Measurements from ENCODE around the gene COX4I2.
A peak's percentile ranks its signal among the peaks of the same experiment; 100 is the strongest.
"Not testable (repeated sequence)": the region's sequence is repeated elsewhere in the genome, so short reads cannot be mapped to it uniquely, and the experiment has no call there.

COX4I2 gene

GRCh38 chr20:31605902-31606803, 31.6 kb upstream of the COX4I2 start:
- H3K4me1 ChIP-seq = peaks cover 24 to 89% (median 56%) of the 10 kb centered on the region in 10 experiments
- peak overlapping the region; percentile 83 to 99 (median 97) for H3K4me2 ChIP-seq
- peak overlapping the region in 5 of 11 experiments; percentile 52 to 96 (median 76); a peak in 9 of 22 replicates for H3K27ac ChIP-seq
- peaks cover 0 to 36% (median 22%) of the 10 kb centered on the region in 11 experiments; a peak in 17 of 22 replicates for H4K20me1 ChIP-seq
- peak overlapping the region; percentile 48 to 91 (median 71) for H3K9ac ChIP-seq
- H3K4me3 ChIP-seq = peak overlapping the region; percentile 61 to 88 (median 68)
- H3K27me3 ChIP-seq = peaks cover 21 to 99% (median 88%) of the 10 kb centered on the region in 11 experiments; a peak in 21 of 22 replicates
- peaks cover 0 to 12% (median 0%) of the 10 kb centered on the region in 11 experiments; a peak in 3 of 22 replicates for H3K36me3 ChIP-seq
- no peak for TF ChIP-seq Cebpa-rat (IDR thresholded peaks at IDR 0.05)
- peaks cover 0 to 6% (median 0%) of the 10 kb centered on the region in 11 experiments; a peak in 1 of 22 replicates for H3K9me3 ChIP-seq (replicated peaks in 1 of 11)

GRCh38 chr20:31606804-31607639, 30.7 kb upstream of the COX4I2 start:
- Histone ChIP-seq H3K27me3 (peaks cover 21 to 100% (median 83%) of the 10 kb centered on the region in 11 experiments; a peak in 21 of 22 replicates), H4K20me1 (peaks cover 0 to 36% (median 22%) of the 10 kb centered on the region in 11 experiments; a peak in 17 of 22 replicates), H3K9me3 (replicated peaks in 1 of 11) (peaks cover 0 to 6% (median 0%) of the 10 kb centered on the region in 11 experiments; a peak in 1 of 22 replicates), H3K27ac (peak overlapping the region in 2 of 11 experiments; percentile 82 to 96; a peak in 4 of 22 replicates), H3K4me2 (peak overlapping the region in 6 of 11 experiments; percentile 83 to 99 (median 94); a peak in 11 of 22 replicates), H3K9ac (peak overlapping the region in 4 of 11 experiments; percentile 79 to 91 (median 83); a peak in 6 of 22 replicates), H3K36me3 (peaks cover 0 to 12% (median 0%) of the 10 kb centered on the region in 11 experiments; a peak in 3 of 22 replicates), H3K4me1 (peaks cover 24 to 89% (median 63%) of the 10 kb centered on the region in 10 experiments), H3K4me3 (peak overlapping the region in 7 of 10 experiments; percentile 12 to 88 (median 70); a peak in 10 of 20 replicates)
- TF ChIP-seq Cebpa-rat (IDR thresholded peaks at IDR 0.05) = no peak

DNA sequence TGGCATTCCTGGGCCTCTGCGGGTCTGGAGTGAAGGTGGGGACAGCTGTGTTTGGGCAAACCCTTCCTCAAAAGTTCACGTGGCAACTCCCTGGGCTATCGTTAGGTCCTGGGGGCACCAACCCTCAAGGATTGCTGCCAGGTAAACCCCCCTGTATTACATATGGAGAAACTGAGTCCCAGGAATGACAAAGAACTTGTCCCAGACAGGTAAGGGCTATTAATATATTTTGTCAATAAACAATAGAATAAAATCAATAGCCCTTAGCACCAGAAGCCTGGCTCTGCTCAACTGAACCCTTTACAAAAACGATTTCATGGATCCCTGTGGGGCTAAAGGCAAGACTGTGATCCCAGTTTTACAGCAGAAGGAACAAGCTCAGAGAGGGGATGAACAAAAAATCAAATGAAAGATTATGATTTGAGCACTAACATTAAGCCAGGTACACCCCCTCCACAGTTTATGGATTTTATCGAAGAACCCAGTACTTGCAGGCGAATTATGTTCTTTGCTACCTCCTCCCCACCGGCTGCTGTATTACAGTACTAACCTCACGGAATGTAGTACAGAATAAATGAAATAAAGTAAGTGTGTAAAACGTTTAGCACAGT, 30.0 kb upstream of the COX4I2 start:
- H3K9ac ChIP-seq = peak overlapping the region in 2 of 11 experiments; percentile 79 to 91; a peak in 1 of 22 replicates
- H3K9me3 ChIP-seq (replicated peaks in 1 of 11) = peaks cover 0 to 6% (median 0%) of the 10 kb centered on the region in 11 experiments; a peak in 1 of 22 replicates
- peaks cover 21 to 95% (median 77%) of the 10 kb centered on the region in 11 experiments; a peak in 21 of 22 replicates for H3K27me3 ChIP-seq
- H3K4me3 ChIP-seq = peak overlapping the region in 3 of 10 experiments; percentile 68 to 88 (median 86); a peak in 5 of 20 replicates
- peaks cover 24 to 89% (median 65%) of the 10 kb centered on the region in 10 experiments for H3K4me1 ChIP-seq
- TF ChIP-seq Cebpa-rat (IDR thresholded peaks at IDR 0.05) = no peak
- H3K4me2 ChIP-seq = peak overlapping the region in 5 of 11 experiments; percentile 83 to 99 (median 92); a peak in 11 of 22 replicates
- peaks cover 0 to 12% (median 0%) of the 10 kb centered on the region in 11 experiments; a peak in 3 of 22 replicates for H3K36me3 ChIP-seq
- no peak overlapping the region for H3K27ac ChIP-seq
- H4K20me1 ChIP-seq = peaks cover 0 to 36% (median 22%) of the 10 kb centered on the region in 11 experiments; a peak in 17 of 22 replicates

- no peak for TF ChIP-seq Cebpa-rat (IDR thresholded peaks at IDR 0.05)
- peaks cover 0 to 6% (median 0%) of the 10 kb centered on the region in 11 experiments; a peak in 1 of 22 replicates for H3K9me3 ChIP-seq (replicated peaks in 1 of 11)
- 0 out of 22 replicates have a peak overlapping the region, but pooled peaks of 1 of the 11 experiments have one; percentile 10 for H3K9ac ChIP-seq
- H3K27ac ChIP-seq = no peak overlapping the region
- peaks cover 21 to 89% (median 71%) of the 10 kb centered on the region in 11 experiments; a peak in 21 of 22 replicates for H3K27me3 ChIP-seq
- peaks cover 0 to 12% (median 0%) of the 10 kb centered on the region in 11 experiments; a peak in 3 of 22 replicates for H3K36me3 ChIP-seq
- H3K4me3 ChIP-seq = peak overlapping the region in 2 of 10 experiments; percentile 31 to 47; a peak in 5 of 20 replicates
- H4K20me1 ChIP-seq = peaks cover 0 to 36% (median 22%) of the 10 kb centered on the region in 11 experiments; a peak in 17 of 22 replicates
- peak overlapping the region in 7 of 11 experiments; percentile 0 to 99 (median 83); a peak in 12 of 22 replicates for H3K4me2 ChIP-seq
- peaks cover 24 to 82% (median 59%) of the 10 kb centered on the region in 10 experiments for H3K4me1 ChIP-seq
Observed at GRCh38 chr20:31608251-31608945, 29.3 kb upstream of the COX4I2 start.

DNA sequence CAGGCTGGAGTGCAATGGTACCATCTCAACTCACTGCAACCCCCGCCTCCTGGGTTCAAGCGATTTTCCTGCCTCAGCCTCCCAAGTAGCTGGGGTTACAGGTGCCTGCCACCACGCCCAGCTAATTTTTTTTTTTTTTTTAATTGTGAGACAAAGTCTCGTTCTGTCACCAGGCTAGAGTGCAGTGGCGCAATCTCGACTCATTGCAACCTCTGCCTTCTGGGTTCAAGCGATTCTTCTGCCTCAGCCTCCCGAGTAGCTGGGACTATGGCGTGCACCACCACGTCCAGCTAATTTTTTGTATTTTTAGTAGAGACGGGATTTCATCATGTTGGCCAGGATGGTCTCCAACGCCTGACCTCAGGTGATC, 25.5 kb upstream of the COX4I2 start:
- Histone ChIP-seq H3K27ac (peak overlapping the region in 2 of 11 experiments; percentile 3 to 47; a peak in 2 of 22 replicates), H3K27me3 (peaks cover 11 to 50% (median 32%) of the 10 kb centered on the region in 11 experiments; a peak in 20 of 22 replicates), H4K20me1 (peaks cover 0 to 10% (median 3%) of the 10 kb centered on the region in 11 experiments; a peak in 12 of 22 replicates), H3K4me1 (peaks cover 9 to 71% (median 45%) of the 10 kb centered on the region in 10 experiments; a peak in 19 of 20 replicates), H3K4me2 (peak overlapping the region; percentile 10 to 88 (median 45); a peak in 18 of 22 replicates)
- not testable (repeated sequence) for H3K9ac ChIP-seq; H3K36me3 ChIP-seq; H3K4me3 ChIP-seq; H3K9me3 ChIP-seq (replicated peaks in 1 of 11)

GRCh38 chr20:31615416-31615815, 22.3 kb upstream of the COX4I2 start:
- Histone ChIP-seq H3K9me3 (replicated peaks in 1 of 11) (no peaks in the 10 kb centered on the region), H3K4me3 (no peak overlapping the region), H3K36me3 (no peaks in the 10 kb centered on the region), H3K27me3 (peaks cover 0 to 19% (median 2%) of the 10 kb centered on the region in 11 experiments; a peak in 7 of 22 replicates), H3K4me1 (peaks cover 14 to 49% (median 37%) of the 10 kb centered on the region in 10 experiments; a peak in 19 of 20 replicates), H3K4me2 (no peak overlapping the region), H3K9ac (no peak overlapping the region), H4K20me1 (no peaks in the 10 kb centered on the region), H3K27ac (peak overlapping the region in 1 of 11 experiments; percentile 29; a peak in 1 of 22 replicates)
- no peak for TF ChIP-seq Cebpa-rat (IDR thresholded peaks at IDR 0.05)

Data from BLaER1 treated with 17β-estradiol and CSF1 and Interleukin-3, amounts not matched to agents 10 nM and 100 nM (cell line).